Natural killer cell (primary cell): ENCODE data around the gene WEE1. TPM values are rescaled to one million over a fixed set of nuclear protein-coding genes. Genes with fewer than 3 reads are reported as not detected.
"Not testable (repeated sequence)": the region's sequence is repeated elsewhere in the genome, so short reads cannot be mapped to it uniquely, and the experiment has no call there.

Experiments
- ATAC-seq, 3 donors: fragments of 150-1000 bp in 2 of 3; fragments of 200-7000 bp in 1 of 3; cut with Tn5 transposase; 1 replicate in 1 of 3; 2 replicates in 2 of 3; pipeline ENCODE4 v1.10.0; 2021; ENCODE audit warnings: mild to moderate bottlenecking in 2 of 3, moderate library complexity in 2 of 3
- DNase-seq, 2 donors: peaks; one replicate each; pipeline versions ENCODE4 v3.0.0 to v3.0.0-alpha.2; 2013 to 2021; ENCODE audit warnings: mixed read lengths in 1 of 2
- H3K27ac ChIP-seq: one replicate; pipeline ENCODE4 v1.5.1; 2013; ENCODE audit warnings: mild to moderate bottlenecking, low read length
- H3K27me3 ChIP-seq: one replicate; pipeline ENCODE4 v1.6.1; 2013; ENCODE audit warnings: low read length; ENCODE audit not compliant: control insufficient read depth, insufficient read depth
- H3K36me3 ChIP-seq: one replicate; pipeline ENCODE4 v1.6.1; 2013; ENCODE audit warnings: low read length; ENCODE audit not compliant: control insufficient read depth, insufficient read depth
- H3K4me1 ChIP-seq: one replicate; pipeline ENCODE4 v1.6.1; 2013; ENCODE audit warnings: low read length; ENCODE audit not compliant: control insufficient read depth, insufficient read depth
- H3K4me3 ChIP-seq: one replicate; pipeline ENCODE4 v1.5.1; 2013; ENCODE audit warnings: low read length
- H3K9me3 ChIP-seq: one replicate; pipeline ENCODE4 v1.6.1; 2013; ENCODE audit warnings: low read length; ENCODE audit not compliant: control insufficient read depth, insufficient read depth
- H3K27ac Mint-ChIP-seq, 2 donors: one replicate each; pipeline ENCODE4 v1.8.0; 2022; ENCODE audit warnings: mild to moderate bottlenecking in 2 of 2, mixed read lengths in 2 of 2, moderate library complexity in 1 of 2
- H3K27me3 Mint-ChIP-seq, 2 donors: one replicate each; pipeline ENCODE4 v1.8.0; 2022; ENCODE audit warnings: low read depth in 2 of 2, mixed read lengths in 2 of 2
- H3K36me3 Mint-ChIP-seq: one replicate; pipeline ENCODE4 v1.8.0; 2022; ENCODE audit warnings: mixed read lengths
- H3K4me1 Mint-ChIP-seq, 2 donors: one replicate each; pipeline ENCODE4 v1.8.0; 2022; ENCODE audit warnings: mixed read lengths in 2 of 2
- H3K4me3 Mint-ChIP-seq: one replicate; pipeline ENCODE4 v1.8.0; 2022; ENCODE audit warnings: mild to moderate bottlenecking, moderate library complexity, mixed read lengths
- H3K9me3 Mint-ChIP-seq, 2 donors: one replicate each; pipeline ENCODE4 v1.8.0; 2022; ENCODE audit warnings: mixed read lengths in 2 of 2
- CTCF ChIP-seq: fragments of 200-600 bp; IDR thresholded peaks from one replicate; pipeline ENCODE4 v1.8.0; 2022; ENCODE audit warnings: antibody characterized with exemption
- WGBS: methylation state at CpG from one replicate; pipeline ENCODE4 v1.1.7; 2013; ENCODE audit warnings: missing lambda C conversion rate; ENCODE audit not compliant: insufficient coverage; 5-methylcytosine and 5-hydroxymethylcytosine counted together
- intact Hi-C: fragments of 100-400 bp; cut with micrococcal nuclease; formaldehyde crosslinking; loops from one replicate; pipeline ENCODE4 v1.14.2; 2022
- total RNA-seq, 4 donors: library from RNA; stranded (reverse); fragments of 120-200 nt in 1 of 4; gene quantifications; one replicate each; pipeline versions ENCODE4 v1.2.3 to v1.2.4, GENCODE V29; 2013 to 2022

WEE1 gene
- total RNA-seq, 3 donors from 2014 or later (not counting 1 experiment from before 2014, with no cell fraction given), result 17.1 to 20.8 (median 19.0) TPM

GRCh38 chr11:9538548-9538947 is 34.9 kb upstream of the WEE1 start:
- H3K4me1 Mint-ChIP-seq, result no peaks in the 10 kb centered on the region
- Histone ChIP-seq H3K9me3 (no peaks in the 10 kb centered on the region), H3K36me3 (no peaks in the 10 kb centered on the region), H3K27ac (no peak overlapping the region), H3K4me3 (no peak overlapping the region), H3K4me1 (no peaks in the 10 kb centered on the region), H3K27me3 (no peaks in the 10 kb centered on the region)
- 95% methylated on average over 1 of the region's 2 CpGs for WGBS
- TF ChIP-seq CTCF, result no peak
- H3K4me3 Mint-ChIP-seq, result no peak overlapping the region
- intact Hi-C loops, result loop anchor here (10.0 kb wide), 1 partner anchor 766 kb away; the partner anchor contains the start of gene ADM
- H3K27ac Mint-ChIP-seq, result no peak overlapping the region
- ATAC-seq, result no peak
- no peaks in the 10 kb centered on the region for H3K36me3 Mint-ChIP-seq
- DNase-seq, result no peak
- H3K9me3 Mint-ChIP-seq, result no peaks in the 10 kb centered on the region
- no peaks in the 10 kb centered on the region for H3K27me3 Mint-ChIP-seq

- H3K27me3 Mint-ChIP-seq, intact Hi-C loops, DNase-seq, H3K36me3 Mint-ChIP-seq, H3K27ac ChIP-seq, H3K4me3 Mint-ChIP-seq, H3K9me3 Mint-ChIP-seq, H3K4me3 ChIP-seq, H3K4me1 ChIP-seq, ATAC-seq, H3K9me3 ChIP-seq, H3K36me3 ChIP-seq, H3K4me1 Mint-ChIP-seq, H3K27me3 ChIP-seq, H3K27ac Mint-ChIP-seq: not testable (repeated sequence)
- WGBS, result 57% methylated on average over 5 of the region's 5 CpGs
Measured at GRCh38 chr11:9549216-9549615, 24.3 kb upstream of the WEE1 start.

GRCh38 chr11:9550191-9550628 is 23.3 kb upstream of the WEE1 start:
- no peak overlapping the region for H3K27ac Mint-ChIP-seq
- H3K27me3 ChIP-seq, result no peaks in the 10 kb centered on the region
- no peak for TF ChIP-seq CTCF
- no peak overlapping the region for H3K4me3 Mint-ChIP-seq
- H3K4me1 ChIP-seq, result no peaks in the 10 kb centered on the region
- no peak overlapping the region for H3K4me3 ChIP-seq
- intact Hi-C loops, result no loop called here
- DNase-seq (no peak), ATAC-seq (no peak)
- H3K9me3 Mint-ChIP-seq, result no peaks in the 10 kb centered on the region
- H3K27me3 Mint-ChIP-seq, result no peaks in the 10 kb centered on the region
- H3K27ac ChIP-seq, result no peak overlapping the region
- no peaks in the 10 kb centered on the region for H3K4me1 Mint-ChIP-seq
- 89% methylated on average over 4 of the region's 8 CpGs for WGBS
- no peaks in the 10 kb centered on the region for H3K9me3 ChIP-seq
- no peaks in the 10 kb centered on the region for H3K36me3 Mint-ChIP-seq
- H3K36me3 ChIP-seq, result no peaks in the 10 kb centered on the region

GRCh38 chr11:9561279-9561982 is 12.0 kb upstream of the WEE1 start:
- 100% methylated on average over 1 of the region's 2 CpGs for WGBS
- Histone ChIP-seq H3K36me3 (no peaks in the 10 kb centered on the region), H3K27me3 (no peaks in the 10 kb centered on the region), H3K4me3 (no peak overlapping the region), H3K9me3 (no peaks in the 10 kb centered on the region), H3K27ac (no peak overlapping the region), H3K4me1 (no peaks in the 10 kb centered on the region)
- no peaks in the 10 kb centered on the region for H3K4me1 Mint-ChIP-seq
- no peak overlapping the region for H3K4me3 Mint-ChIP-seq
- intact Hi-C loops, result no loop called here
- no peak overlapping the region for H3K27ac Mint-ChIP-seq
- peaks cover 30% of the 10 kb centered on the region for H3K36me3 Mint-ChIP-seq
- H3K9me3 Mint-ChIP-seq, result peaks cover 8 to 12% of the 10 kb centered on the region in 2 donors
- no peak for ATAC-seq
- no peak for TF ChIP-seq CTCF
- H3K27me3 Mint-ChIP-seq, result no peaks in the 10 kb centered on the region
- DNase-seq, result no peak
